OCI-LY3 (cell line): ENCODE data around the gene PHF20.

Experiments
- CTCF ChIP-seq: fragments of 200-600, 300-600 bp; sonication (generic); IDR thresholded peaks from 2 replicates; pipeline ENCODE4 v1.5.1; 2014; ENCODE audit warnings: antibody characterized with exemption, low read length, low read depth
- EZH2phosphoT487 ChIP-seq: fragments of 200-600 bp; shearing (Covaris generic); IDR thresholded peaks from 2 replicates; pipeline ENCODE4 v1.6.1; 2018; ENCODE audit warnings: antibody characterized with exemption, mixed run types, low read depth

DNA sequence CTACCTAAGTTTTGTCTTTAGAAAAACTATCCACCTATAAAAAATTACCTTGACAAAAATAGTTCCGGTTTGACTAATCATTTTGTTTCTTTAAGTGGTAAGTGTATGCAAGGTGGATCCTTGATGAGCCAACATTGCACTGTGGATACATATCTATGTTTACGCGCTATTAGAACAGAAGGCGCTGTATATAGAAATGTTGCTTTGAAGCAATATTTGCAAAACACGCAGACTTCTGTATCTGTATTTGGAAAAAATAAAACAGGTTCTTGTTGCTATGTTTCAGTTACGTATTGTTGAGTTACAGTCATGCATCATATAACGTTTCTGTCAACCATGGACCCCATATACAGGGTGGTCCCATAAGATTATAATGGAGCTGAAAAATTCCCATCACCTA is 178.3 kb downstream of the PHF20 start:
- TF ChIP-seq CTCF (no peak), EZH2phosphoT487 (no peak)
